HFF-Myc (cell line): ENCODE measurements around the gene CMC1.

ENCODE experiments used
- DNase-seq: peaks from one replicate; pipeline ENCODE4 v3.0.0-alpha.2; 2011; ENCODE audit warnings: low read depth; ENCODE audit errors: extremely low read depth
- H3K4me3 ChIP-seq: replicated peaks from 2 replicates; pipeline ENCODE4 v1.5.1; 2011; ENCODE audit warnings: low read depth, mild to moderate bottlenecking, control low read depth, low read length
- TF ChIP-seq, protein P1 (sequence below): IDR thresholded peaks from 2 replicates; pipeline ENCODE4 v1.5.1; 2012; ENCODE audit warnings: mild to moderate bottlenecking, low read depth, low read length, control low read depth; ENCODE audit errors: missing control alignments

Gene CMC1

DNA sequence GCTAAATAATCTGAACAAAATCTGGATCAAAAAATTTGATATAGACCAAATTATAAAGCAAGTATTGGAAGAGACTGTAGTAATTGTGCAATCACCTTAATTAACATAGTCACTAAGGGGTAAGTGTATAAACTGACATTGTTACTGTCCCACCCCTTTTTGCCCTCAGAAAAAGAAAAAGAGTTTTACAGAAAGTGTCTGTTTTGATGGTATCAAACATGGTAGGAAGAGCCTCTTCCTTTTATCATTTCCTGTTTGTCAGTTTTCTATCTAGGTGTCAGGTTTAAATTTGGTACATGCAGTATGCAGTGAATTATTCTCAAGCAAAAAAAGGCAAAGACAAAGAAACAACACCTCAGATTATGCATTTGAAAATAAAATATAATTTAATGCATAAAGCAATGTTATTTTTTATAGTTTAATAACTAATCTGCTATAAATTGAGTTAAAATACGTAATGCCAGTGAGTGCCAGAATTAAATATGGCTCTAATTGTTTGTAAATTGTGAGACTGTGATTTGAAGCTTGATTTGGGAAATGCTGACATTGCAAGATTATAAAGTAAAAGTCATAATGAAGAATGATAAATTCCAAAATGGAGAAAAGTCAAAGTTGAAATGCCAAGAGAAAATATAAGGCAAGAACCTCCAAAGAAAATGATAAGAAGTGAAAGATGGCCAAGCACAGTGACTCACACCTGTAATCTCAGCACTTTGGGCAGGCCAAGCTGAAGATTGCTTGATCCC, 30.3 kb upstream of the CMC1 start:
- H3K4me3 ChIP-seq = no peak overlapping the region
- DNase-seq = no peak
- TF ChIP-seq, protein P1, sequence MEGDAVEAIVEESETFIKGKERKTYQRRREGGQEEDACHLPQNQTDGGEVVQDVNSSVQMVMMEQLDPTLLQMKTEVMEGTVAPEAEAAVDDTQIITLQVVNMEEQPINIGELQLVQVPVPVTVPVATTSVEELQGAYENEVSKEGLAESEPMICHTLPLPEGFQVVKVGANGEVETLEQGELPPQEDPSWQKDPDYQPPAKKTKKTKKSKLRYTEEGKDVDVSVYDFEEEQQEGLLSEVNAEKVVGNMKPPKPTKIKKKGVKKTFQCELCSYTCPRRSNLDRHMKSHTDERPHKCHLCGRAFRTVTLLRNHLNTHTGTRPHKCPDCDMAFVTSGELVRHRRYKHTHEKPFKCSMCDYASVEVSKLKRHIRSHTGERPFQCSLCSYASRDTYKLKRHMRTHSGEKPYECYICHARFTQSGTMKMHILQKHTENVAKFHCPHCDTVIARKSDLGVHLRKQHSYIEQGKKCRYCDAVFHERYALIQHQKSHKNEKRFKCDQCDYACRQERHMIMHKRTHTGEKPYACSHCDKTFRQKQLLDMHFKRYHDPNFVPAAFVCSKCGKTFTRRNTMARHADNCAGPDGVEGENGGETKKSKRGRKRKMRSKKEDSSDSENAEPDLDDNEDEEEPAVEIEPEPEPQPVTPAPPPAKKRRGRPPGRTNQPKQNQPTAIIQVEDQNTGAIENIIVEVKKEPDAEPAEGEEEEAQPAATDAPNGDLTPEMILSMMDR = no peak

DNA sequence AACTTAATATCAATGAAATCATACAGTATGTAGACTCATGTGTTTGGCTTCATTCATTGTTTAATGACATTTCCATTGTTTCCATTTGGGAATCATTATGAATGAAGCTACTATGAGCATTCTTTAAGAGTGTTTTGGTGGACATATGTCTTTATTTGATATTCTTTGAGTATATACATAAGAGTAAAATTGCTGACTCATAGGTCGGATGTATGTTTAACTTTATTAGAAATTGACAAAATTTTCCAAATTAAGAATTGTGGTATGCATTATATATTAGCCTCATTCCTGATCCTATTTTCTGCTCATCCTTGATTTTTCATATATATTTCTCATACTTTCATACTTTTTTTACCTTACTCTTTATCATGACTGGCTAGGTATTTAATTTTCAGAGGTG, 28.7 kb upstream of the CMC1 start:
- TF ChIP-seq, protein P1 = no peak
- no peak for DNase-seq

DNA sequence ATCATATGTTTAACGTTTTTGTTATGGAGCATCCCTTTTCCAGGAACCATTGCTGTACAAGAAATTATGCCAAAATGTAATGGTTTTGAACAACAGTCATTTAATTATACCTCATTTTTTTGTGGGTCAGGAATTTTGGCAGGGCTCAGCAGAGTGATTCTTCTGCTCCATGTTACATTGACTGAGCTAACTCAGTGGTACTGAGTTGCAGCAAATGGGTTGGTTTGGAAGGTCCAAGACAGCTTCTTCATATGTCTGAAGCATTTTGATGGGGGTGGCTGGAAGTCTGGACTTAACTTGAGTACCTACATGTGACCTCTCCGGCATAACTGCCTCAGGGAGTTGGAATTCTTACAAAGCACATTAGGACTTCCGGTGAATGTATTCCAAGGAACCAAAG, 26.0 kb upstream of the CMC1 start:
- H3K4me3 ChIP-seq = no peak overlapping the region
- no peak for DNase-seq
- TF ChIP-seq, protein P1 = no peak

More for the DNA sequence above, 28.7 kb upstream of the CMC1 start:
- no peak overlapping the region for H3K4me3 ChIP-seq

DNA sequence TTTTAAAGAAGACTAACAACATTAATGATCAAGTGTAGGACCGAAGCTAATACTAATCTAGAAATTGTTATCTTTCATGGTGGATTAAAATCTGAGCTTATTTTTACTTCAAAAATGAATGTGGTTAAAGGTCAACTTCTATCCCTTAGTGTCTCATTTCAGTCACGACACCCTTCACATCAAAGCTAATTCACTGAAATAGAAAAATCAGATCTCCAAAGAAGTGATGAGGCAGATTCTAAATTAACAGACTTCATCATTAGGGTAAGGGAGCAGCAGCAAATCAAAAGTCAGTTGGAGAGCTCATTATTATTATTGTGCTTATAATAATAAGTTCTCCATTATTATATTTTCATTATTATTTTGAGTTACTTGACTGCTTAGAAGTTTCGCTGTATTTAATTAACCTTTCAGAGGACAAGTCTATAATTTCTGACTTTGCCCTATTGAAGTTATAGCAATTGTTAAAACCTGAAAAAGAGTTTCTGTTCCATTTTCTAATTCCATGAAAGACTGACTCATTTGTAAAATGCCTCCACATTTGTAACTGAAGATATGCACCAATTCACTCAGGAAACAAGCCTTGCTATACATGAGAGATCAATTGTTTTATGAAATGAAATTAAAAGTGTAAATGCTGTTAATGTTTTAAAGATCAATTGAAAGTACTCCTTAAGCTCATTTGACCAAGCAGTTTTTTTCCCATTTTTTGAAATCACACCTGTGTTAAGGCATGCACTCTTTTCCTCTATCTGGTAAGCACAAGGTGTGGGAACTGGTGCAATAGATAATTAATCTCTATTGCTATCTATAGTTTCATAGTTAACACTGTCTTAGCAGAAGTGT, 23.1 kb upstream of the CMC1 start:
- no peak overlapping the region for H3K4me3 ChIP-seq
- TF ChIP-seq, protein P1 = no peak
- no peak for DNase-seq

DNA sequence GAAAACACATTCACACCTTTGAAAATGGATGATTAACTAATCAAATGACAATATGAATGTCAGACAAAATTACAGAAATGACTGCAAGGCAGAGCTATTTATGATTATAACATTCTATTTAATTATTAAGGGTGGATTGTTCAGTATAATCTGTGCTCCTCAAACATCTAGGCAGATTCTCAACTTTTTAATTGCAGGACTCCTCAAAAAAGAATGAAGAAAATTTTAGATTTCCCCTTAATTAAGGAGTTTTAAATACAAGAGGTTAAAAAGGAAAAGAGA, 22.6 kb upstream of the CMC1 start:
- no peak for DNase-seq
- H3K4me3 ChIP-seq = no peak overlapping the region
- TF ChIP-seq, protein P1 = no peak

DNA sequence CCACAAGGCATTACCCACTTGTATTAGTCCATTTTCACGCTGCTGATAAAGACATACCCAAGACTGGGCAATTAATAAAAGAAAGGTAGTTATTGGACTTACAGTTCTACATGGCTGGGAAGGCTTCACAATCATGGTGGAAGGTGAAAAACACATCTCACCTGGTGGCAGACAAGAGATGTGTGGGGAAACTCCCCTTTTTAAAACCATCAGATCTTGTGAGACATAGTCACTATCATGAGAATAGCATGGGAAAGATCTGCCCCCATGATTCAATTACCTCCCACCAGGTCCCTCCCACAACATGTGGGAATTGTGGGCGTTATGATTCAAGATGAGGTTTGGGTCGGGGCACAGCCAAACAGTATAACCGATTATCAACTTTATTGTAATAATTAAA, 17.0 kb upstream of the CMC1 start:
- DNase-seq = no peak
- no peak overlapping the region for H3K4me3 ChIP-seq
- TF ChIP-seq, protein P1 = no peak

DNA sequence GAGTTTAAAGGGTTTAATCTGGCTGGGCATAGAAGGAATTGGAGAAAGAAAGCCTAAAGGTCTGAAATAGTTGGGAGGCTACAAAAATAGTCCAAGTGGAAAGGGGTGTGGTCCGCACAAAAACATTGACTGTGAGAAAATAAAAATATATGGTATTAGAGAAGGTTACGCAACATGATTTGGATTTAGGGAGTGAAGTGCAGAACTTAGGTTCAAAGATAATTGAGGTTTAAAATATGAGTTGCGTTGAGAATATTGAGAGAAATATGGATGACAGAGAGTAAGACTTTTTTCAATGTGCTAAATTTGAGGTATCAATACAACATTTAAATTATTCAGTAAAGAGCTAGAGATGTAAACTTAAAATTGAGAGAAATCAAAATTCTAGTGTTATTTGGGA, 15.4 kb upstream of the CMC1 start:
- no peak overlapping the region for H3K4me3 ChIP-seq
- TF ChIP-seq, protein P1 = no peak
- DNase-seq = no peak
